Measurements from ENCODE around the gene PLXNB1. TPM values are rescaled to one million over a fixed set of nuclear protein-coding genes. Genes with fewer than 3 reads are reported as not detected.

PLXNB1 gene
- total and polyA plus RNA-seq, 2 of the 13 experiments (the other 11 are each of a cell fraction or from before 2014, with no cell fraction given) = 86.0 to 143 TPM

- Histone ChIP-seq H3K9ac (ENCODE audit: insufficient read depth, low read depth, low read length) (no peak overlapping the region), H3K79me2 (ENCODE audit: insufficient read depth, low read length) (peaks cover 4% of the 10 kb centered on the region), H2AFZ (ENCODE audit: low read length) (no peak overlapping the region), H3K4me2 (ENCODE audit: low read depth, low read length) (0 out of 2 replicates have a peak overlapping the region, but pooled peaks have one; percentile 18), H4K20me1 (ENCODE audit: insufficient read depth, low read length) (no peaks in the 10 kb centered on the region), H3K4me3 (replicated peaks in 1 of 3; ENCODE audit: insufficient read depth in 1 of 3, low read depth in 2 of 3, low read length in 3 of 3) (no peak overlapping the region), H3K36me3 (replicated peaks in 1 of 2; ENCODE audit: control insufficient read depth in 1 of 2, insufficient read depth in 2 of 2, low read length in 2 of 2) (peaks cover 3 to 10% of the 10 kb centered on the region in 2 experiments; a peak in 3 of 5 replicates), H3K4me1 (ENCODE audit: insufficient read depth, low read length) (peaks cover 75% of the 10 kb centered on the region), H3K9me3 (ENCODE audit: low read length) (no peaks in the 10 kb centered on the region), H3K27me3 (ENCODE audit: control insufficient read depth in 1 of 2, insufficient read depth in 2 of 2, low read length in 2 of 2) (no peaks in the 10 kb centered on the region; a peak in 1 of 5 replicates), H3K27ac (ENCODE audit: extremely low read length, insufficient read depth, low read length) (peak overlapping the region; percentile 54)
- intact Hi-C loops (cut with micrococcal nuclease; ENCODE audit: unreplicated experiment) = no loop called here
- peak; percentile 91 for TF ChIP-seq HNRNPL (IDR thresholded peaks at IDR 0.05; ENCODE audit: low read depth, low read length)
- TF ChIP-seq ZNF687 (CRISPR knock-in tag; IDR thresholded peaks at IDR 0.05) = peak; percentile 44; the same call in 1 of the 2 replicates
- no peak for TF ChIP-seq ATAD3A (CRISPR knock-in tag; IDR thresholded peaks at IDR 0.05)
- TF ChIP-seq SPEN (CRISPR knock-in tag; IDR thresholded peaks at IDR 0.05; ENCODE audit: low read depth) = no peak
- peak; percentile 31; the same call in 1 of the 2 replicates for TF ChIP-seq NR2F6 (IDR thresholded peaks at IDR 0.05)
- TF ChIP-seq NR2F6 (CRISPR knock-in tag; IDR thresholded peaks at IDR 0.05) = no peak
- TF ChIP-seq ZNF501 (CRISPR knock-in tag; IDR thresholded peaks at IDR 0.05) = no peak
- no peak for TF ChIP-seq FIP1L1 (IDR thresholded peaks at IDR 0.05; ENCODE audit: borderline replicate concordance, insufficient read depth, low read depth, low read length)
- no peak for ATAC-seq
- in situ Hi-C loops (cut with HindIII; ENCODE audit: extremely low pct_ligation_motif_present, low pct_unique_long_range_greater_than_20kb) = no loop called here
- ChIA-PET POLR2A (interaction anchor here (1.2 to 1.7 kb wide), 5 partner anchors 19 to 87 kb away, joined by 3 to 5 read pairs (median 4); partner anchors contain the start of genes ATRIP, CCDC51, PFKFB4 and TMA7), CTCF (ENCODE audit: low intra/inter-chr PET ratio, low total read pairs) (no interaction called here)
- no CpG with 5 or more reads among the region's 1 CpG for WGBS (ENCODE audit: low lambda C conversion rate)
- no TSS peak for BruUV-seq (replicated peaks)
- no peak for DNase-seq (ENCODE audit: low spot score)
- no peak for FAIRE-seq
These were observed 40.4 kb upstream of the PLXNB1 start for GRCh38 chr3:48470286-48470685.

Data from HepG2 (cell line).